CD4-positive, alpha-beta memory T cell (primary cell): ENCODE results near the gene TTC5. TPM values are rescaled to one million over a fixed set of nuclear protein-coding genes. Genes with fewer than 3 reads are reported as not detected.
"Not testable (repeated sequence)": the region's sequence is repeated elsewhere in the genome, so short reads cannot be mapped to it uniquely, and the experiment has no call there.

Experiments
- CTCF ChIA-PET: fragments of 350-600 bp; sonication (Branson Sonifier 250); formaldehyde crosslinking; loops from one replicate; lab custom pipeline; 2021; ENCODE audit warnings: inconsistent platforms; ENCODE audit not compliant: partially characterized antibody; lab: Charles Lee
- POLR2A ChIA-PET: fragments of 350-600 bp; sonication (Branson Sonifier 250); formaldehyde crosslinking; loops from one replicate; lab custom pipeline; 2021; ENCODE audit not compliant: partially characterized antibody; lab: Charles Lee
- DNase-seq, 5 donors: peaks; one replicate each; pipeline versions ENCODE4 v3.0.0 to v3.0.0-alpha.2; 2020 to 2022; ENCODE audit warnings: mixed read lengths in 1 of 5
- H3K27ac ChIP-seq: one replicate; pipeline ENCODE4 v1.7.0; 2013; ENCODE audit warnings: low read depth, low read length
- H3K27me3 ChIP-seq: 2 replicates; pipeline ENCODE4 v1.7.0; 2013; ENCODE audit warnings: mild to moderate bottlenecking, low read length, moderate library complexity; ENCODE audit not compliant: insufficient read depth
- H3K36me3 ChIP-seq: 2 replicates; pipeline ENCODE4 v1.7.0; 2013; ENCODE audit warnings: mild to moderate bottlenecking, low read length, moderate library complexity; ENCODE audit not compliant: insufficient read depth
- H3K4me1 ChIP-seq: 2 replicates; pipeline ENCODE4 v1.7.0; 2013; ENCODE audit warnings: mild to moderate bottlenecking, low read length, moderate library complexity; ENCODE audit not compliant: insufficient read depth
- H3K4me3 ChIP-seq, 2 donors: one replicate each; pipeline ENCODE4 v1.7.0; 2013; ENCODE audit warnings: low read length in 2 of 2, mild to moderate bottlenecking in 1 of 2
- H3K9me3 ChIP-seq, 2 donors: one replicate each; pipeline ENCODE4 v1.7.0; 2013; ENCODE audit warnings: low read length in 2 of 2, control low read depth in 1 of 2; ENCODE audit not compliant: control insufficient read depth in 1 of 2
- H3K27ac Mint-ChIP-seq, 7 donors: one replicate each; pipeline ENCODE4 v1.8.0; 2020 to 2021; ENCODE audit warnings: mixed read lengths in 7 of 7, mild to moderate bottlenecking in 6 of 7, inconsistent platforms in 3 of 7, moderate library complexity in 3 of 7
- H3K27me3 Mint-ChIP-seq, 2 donors: one replicate each; pipeline ENCODE4 v1.8.0; 2020 to 2021; ENCODE audit warnings: mixed read lengths in 2 of 2
- H3K36me3 Mint-ChIP-seq, 2 donors: one replicate each; pipeline ENCODE4 v1.8.0; 2020 to 2021; ENCODE audit warnings: mixed read lengths in 2 of 2, inconsistent platforms in 1 of 2, mild to moderate bottlenecking in 1 of 2
- H3K4me1 Mint-ChIP-seq, 4 donors: one replicate each; pipeline ENCODE4 v1.8.0; 2020 to 2021; ENCODE audit warnings: mixed read lengths in 4 of 4, mild to moderate bottlenecking in 1 of 4
- H3K4me3 Mint-ChIP-seq, 8 donors: one replicate each; pipeline ENCODE4 v1.8.0; 2020 to 2021; ENCODE audit warnings: mixed read lengths in 8 of 8, mild to moderate bottlenecking in 7 of 8, moderate library complexity in 6 of 8, inconsistent platforms in 3 of 8
- H3K9me3 Mint-ChIP-seq, 8 donors: one replicate each; pipeline ENCODE4 v1.8.0; 2020 to 2021; ENCODE audit warnings: mixed read lengths in 8 of 8, mild to moderate bottlenecking in 5 of 8, inconsistent platforms in 3 of 8, moderate library complexity in 1 of 8
- intact Hi-C: fragments of 100-400 bp; cut with micrococcal nuclease; formaldehyde crosslinking; loops from one replicate; pipeline ENCODE4 v1.15.1; 2023
- polyA plus RNA-seq, 2 donors: library from polyadenylated mRNA; unstranded; fragments of 300-500 nt; fragmentation: Illumina TruSeq; gene quantifications; one replicate each; pipeline ENCODE4 v1.2.3, GENCODE V29; 2021
- total RNA-seq, 2 experiments: library from RNA; stranded (reverse); gene quantifications; one replicate each; pipeline ENCODE4 v1.2.3, GENCODE V29; 2021

TTC5 gene
- total and polyA plus RNA-seq, 4 experiments from 2014 or later: 23.8 to 26.1 (median 26.0) TPM

- Mint-ChIP-seq H3K27me3 (no peaks in the 10 kb centered on the region), H3K4me3 (no peak overlapping the region), H3K9me3 (no peaks in the 10 kb centered on the region), H3K4me1 (peaks cover 0 to 4% (median 0%) of the 10 kb centered on the region in 4 donors), H3K36me3 (peaks cover 33 to 42% of the 10 kb centered on the region in 2 donors), H3K27ac (no peak overlapping the region)
- no peaks in the 10 kb centered on the region for H3K9me3 ChIP-seq
- H3K27ac ChIP-seq: no peak overlapping the region
- H3K4me3 ChIP-seq: no peak overlapping the region
- H3K4me1 ChIP-seq: no peaks in the 10 kb centered on the region
- no peaks in the 10 kb centered on the region for H3K27me3 ChIP-seq
- DNase-seq: no peak
- intact Hi-C loops: no loop called here
- CTCF ChIA-PET: interaction anchor here (1.0 to 3.0 kb wide), 2 partner anchors 9 to 11 kb away, joined by 3 to 17 read pairs; no protein-coding TSS in a partner anchor
- POLR2A ChIA-PET: interaction anchor here (0.6 kb wide), 1 partner anchor 9 kb away, joined by 3 read pairs; no protein-coding TSS in a partner anchor
- H3K36me3 ChIP-seq: peaks cover 22% of the 10 kb centered on the region
Observed at GRCh38 chr14:20317720-20318119, 12.0 kb upstream of the TTC5 start.

GRCh38 chr14:20314026-20314425, 8.3 kb upstream of the TTC5 start:
- Mint-ChIP-seq H3K27me3 (no peaks in the 10 kb centered on the region), H3K4me3 (no peak overlapping the region)
- no peak for DNase-seq

GRCh38 chr14:20306079-20306423, 300 bp upstream of the TTC5 start:
- intact Hi-C loops: no loop called here
- Histone ChIP-seq H3K27me3 (no peaks in the 10 kb centered on the region), H3K4me3 (peak overlapping the region; percentile 94 to 95), H3K36me3 (peaks cover 8% of the 10 kb centered on the region), H3K27ac (no peak overlapping the region), H3K9me3 (no peaks in the 10 kb centered on the region), H3K4me1 (peaks cover 23% of the 10 kb centered on the region)
- POLR2A ChIA-PET: interaction anchor here (1.2 to 1.4 kb wide), 3 partner anchors 22 to 377 kb away, joined by 4 to 5 read pairs (median 4); partner anchors contain the start of gene PARP2
- Mint-ChIP-seq H3K9me3 (no peaks in the 10 kb centered on the region), H3K27me3 (no peaks in the 10 kb centered on the region), H3K36me3 (peaks cover 16 to 17% of the 10 kb centered on the region in 2 donors), H3K4me1 (peaks cover 21 to 33% (median 26%) of the 10 kb centered on the region in 4 donors), H3K4me3 (peak overlapping the region; percentile 91 to 98 (median 94)), H3K27ac (peak overlapping the region; percentile 64 to 96 (median 94))
- no peak for DNase-seq
- CTCF ChIA-PET: interaction anchor here (0.7 to 1.7 kb wide), 6 partner anchors 11 to 307 kb away, joined by 3 to 8 read pairs (median 4); no protein-coding TSS in a partner anchor

More at GRCh38 chr14:20314026-20314425, 8.3 kb upstream of the TTC5 start:
- Histone ChIP-seq H3K27me3 (no peaks in the 10 kb centered on the region), H3K4me1 (no peaks in the 10 kb centered on the region), H3K27ac (no peak overlapping the region), H3K9me3 (no peaks in the 10 kb centered on the region), H3K36me3 (peaks cover 21% of the 10 kb centered on the region), H3K4me3 (no peak overlapping the region)
- POLR2A ChIA-PET: no interaction called here
- Mint-ChIP-seq H3K36me3 (peaks cover 43 to 45% of the 10 kb centered on the region in 2 donors), H3K4me1 (peaks cover 0 to 4% (median 0%) of the 10 kb centered on the region in 4 donors), H3K27ac (no peak overlapping the region), H3K9me3 (no peaks in the 10 kb centered on the region)
- CTCF ChIA-PET: interaction anchor here (2.1 kb wide), 1 partner anchor 13 kb away, joined by 9 read pairs; no protein-coding TSS in a partner anchor
- intact Hi-C loops: no loop called here

- Histone ChIP-seq H3K27me3 (no peaks in the 10 kb centered on the region), H3K36me3 (peaks cover 32% of the 10 kb centered on the region), H3K27ac (no peak overlapping the region), H3K4me3 (no peak overlapping the region), H3K9me3 (no peaks in the 10 kb centered on the region), H3K4me1 (peaks cover 23% of the 10 kb centered on the region)
- H3K9me3 Mint-ChIP-seq: no peaks in the 10 kb centered on the region
- no peak for DNase-seq
- intact Hi-C loops: no loop called here
- H3K36me3 Mint-ChIP-seq: peaks cover 46% of the 10 kb centered on the region in 2 donors
- no peaks in the 10 kb centered on the region for H3K27me3 Mint-ChIP-seq
- H3K4me1 Mint-ChIP-seq: peaks cover 21 to 33% (median 27%) of the 10 kb centered on the region in 4 donors
- ChIA-PET POLR2A (no interaction called here), CTCF (no interaction called here)
- H3K27ac Mint-ChIP-seq: peak overlapping the region in 2 of 7 donors; percentile 15 to 17
- no peak overlapping the region for H3K4me3 Mint-ChIP-seq
Observed at GRCh38 chr14:20302042-20302755, 3.6 kb downstream of the TTC5 start.

- H3K9me3 Mint-ChIP-seq: no peaks in the 10 kb centered on the region
- H3K4me1 Mint-ChIP-seq: peaks cover 0 to 3% (median under 1%) of the 10 kb centered on the region in 4 donors
- peaks cover 52% of the 10 kb centered on the region for H3K36me3 ChIP-seq
- H3K4me1 ChIP-seq: no peaks in the 10 kb centered on the region
- H3K27me3 Mint-ChIP-seq: no peaks in the 10 kb centered on the region
- CTCF ChIA-PET: interaction anchor here (1.6 kb wide), 1 partner anchor 11 kb away, joined by 4 read pairs; the partner anchor contains the start of gene TTC5
- no peaks in the 10 kb centered on the region for H3K9me3 ChIP-seq
- H3K36me3 Mint-ChIP-seq: peaks cover 60 to 75% of the 10 kb centered on the region in 2 donors
- H3K27ac ChIP-seq: no peak overlapping the region
- no peak overlapping the region for H3K4me3 Mint-ChIP-seq
- no peak overlapping the region for H3K4me3 ChIP-seq
- peak overlapping the region in 2 of 7 donors; percentile 13 to 74 for H3K27ac Mint-ChIP-seq
- intact Hi-C loops: no loop called here
- H3K27me3 ChIP-seq: no peaks in the 10 kb centered on the region
- POLR2A ChIA-PET: no interaction called here
- DNase-seq: no peak
Observed at GRCh38 chr14:20295067-20295466, 10.7 kb downstream of the TTC5 start.

- Histone ChIP-seq H3K27ac (no peak overlapping the region), H3K4me1 (no peaks in the 10 kb centered on the region), H3K27me3 (no peaks in the 10 kb centered on the region), H3K4me3 (no peak overlapping the region), H3K36me3 (peaks cover 52% of the 10 kb centered on the region), H3K9me3 (no peaks in the 10 kb centered on the region)
- Mint-ChIP-seq H3K27me3 (no peaks in the 10 kb centered on the region), H3K36me3 (peaks cover 65 to 76% of the 10 kb centered on the region in 2 donors), H3K4me1 (peaks cover 0 to 3% (median under 1%) of the 10 kb centered on the region in 4 donors), H3K4me3 (no peak overlapping the region), H3K9me3 (no peaks in the 10 kb centered on the region), H3K27ac (peak overlapping the region in 3 of 7 donors; percentile 27 to 74 (median 50))
- intact Hi-C loops: no loop called here
- POLR2A ChIA-PET: no interaction called here
- CTCF ChIA-PET: interaction anchor here (1.6 kb wide), 1 partner anchor 12 kb away, joined by 4 read pairs; the partner anchor contains the start of gene TTC5
- no peak for DNase-seq
Observed at GRCh38 chr14:20294636-20295035, 11.1 kb downstream of the TTC5 start.

GRCh38 chr14:20281998-20282397, 23.8 kb downstream of the TTC5 start:
- DNase-seq, H3K27me3 ChIP-seq, intact Hi-C loops, H3K36me3 ChIP-seq, H3K9me3 ChIP-seq, POLR2A ChIA-PET, H3K27me3 Mint-ChIP-seq, H3K27ac Mint-ChIP-seq, H3K4me3 Mint-ChIP-seq, CTCF ChIA-PET, H3K27ac ChIP-seq, H3K4me3 ChIP-seq: not testable (repeated sequence)
- Mint-ChIP-seq H3K4me1 (peaks cover 17 to 48% (median 31%) of the 10 kb centered on the region in 4 donors), H3K36me3 (peaks cover 59 to 78% of the 10 kb centered on the region in 2 donors), H3K9me3 (peaks cover 0 to 20% (median 5%) of the 10 kb centered on the region in 8 donors)
- H3K4me1 ChIP-seq: peaks cover 26% of the 10 kb centered on the region
